Natural killer cell (primary cell): ENCODE measurements around the gene GRHL3. TPM values are rescaled to one million over a fixed set of nuclear protein-coding genes. Genes with fewer than 3 reads are reported as not detected.
A peak's percentile ranks its signal among the peaks of the same experiment; 100 is the strongest.

Experiments
- ATAC-seq, 3 donors: fragments of 150-1000 bp in 2 of 3; fragments of 200-7000 bp in 1 of 3; cut with Tn5 transposase; 1 replicate in 1 of 3; 2 replicates in 2 of 3; pipeline ENCODE4 v1.10.0; 2021; ENCODE audit warnings: mild to moderate bottlenecking in 2 of 3, moderate library complexity in 2 of 3
- DNase-seq, 2 donors: peaks; one replicate each; pipeline versions ENCODE4 v3.0.0 to v3.0.0-alpha.2; 2013 to 2021; ENCODE audit warnings: mixed read lengths in 1 of 2
- H3K27ac ChIP-seq: one replicate; pipeline ENCODE4 v1.5.1; 2013; ENCODE audit warnings: mild to moderate bottlenecking, low read length
- H3K27me3 ChIP-seq: one replicate; pipeline ENCODE4 v1.6.1; 2013; ENCODE audit warnings: low read length; ENCODE audit not compliant: control insufficient read depth, insufficient read depth
- H3K36me3 ChIP-seq: one replicate; pipeline ENCODE4 v1.6.1; 2013; ENCODE audit warnings: low read length; ENCODE audit not compliant: control insufficient read depth, insufficient read depth
- H3K4me1 ChIP-seq: one replicate; pipeline ENCODE4 v1.6.1; 2013; ENCODE audit warnings: low read length; ENCODE audit not compliant: control insufficient read depth, insufficient read depth
- H3K4me3 ChIP-seq: one replicate; pipeline ENCODE4 v1.5.1; 2013; ENCODE audit warnings: low read length
- H3K9me3 ChIP-seq: one replicate; pipeline ENCODE4 v1.6.1; 2013; ENCODE audit warnings: low read length; ENCODE audit not compliant: control insufficient read depth, insufficient read depth
- H3K27ac Mint-ChIP-seq, 2 donors: one replicate each; pipeline ENCODE4 v1.8.0; 2022; ENCODE audit warnings: mild to moderate bottlenecking in 2 of 2, mixed read lengths in 2 of 2, moderate library complexity in 1 of 2
- H3K27me3 Mint-ChIP-seq, 2 donors: one replicate each; pipeline ENCODE4 v1.8.0; 2022; ENCODE audit warnings: low read depth in 2 of 2, mixed read lengths in 2 of 2
- H3K36me3 Mint-ChIP-seq: one replicate; pipeline ENCODE4 v1.8.0; 2022; ENCODE audit warnings: mixed read lengths
- H3K4me1 Mint-ChIP-seq, 2 donors: one replicate each; pipeline ENCODE4 v1.8.0; 2022; ENCODE audit warnings: mixed read lengths in 2 of 2
- H3K4me3 Mint-ChIP-seq: one replicate; pipeline ENCODE4 v1.8.0; 2022; ENCODE audit warnings: mild to moderate bottlenecking, moderate library complexity, mixed read lengths
- H3K9me3 Mint-ChIP-seq, 2 donors: one replicate each; pipeline ENCODE4 v1.8.0; 2022; ENCODE audit warnings: mixed read lengths in 2 of 2
- CTCF ChIP-seq: fragments of 200-600 bp; IDR thresholded peaks from one replicate; pipeline ENCODE4 v1.8.0; 2022; ENCODE audit warnings: antibody characterized with exemption
- WGBS: methylation state at CpG from one replicate; pipeline ENCODE4 v1.1.7; 2013; ENCODE audit warnings: missing lambda C conversion rate; ENCODE audit not compliant: insufficient coverage; 5-methylcytosine and 5-hydroxymethylcytosine counted together
- intact Hi-C: fragments of 100-400 bp; cut with micrococcal nuclease; formaldehyde crosslinking; loops from one replicate; pipeline ENCODE4 v1.14.2; 2022
- total RNA-seq, 4 donors: library from RNA; stranded (reverse); fragments of 120-200 nt in 1 of 4; gene quantifications; one replicate each; pipeline versions ENCODE4 v1.2.3 to v1.2.4, GENCODE V29; 2013 to 2022

Gene GRHL3
- total RNA-seq, 3 donors from 2014 or later (not counting 1 experiment from before 2014, with no cell fraction given), result not detected

DNA sequence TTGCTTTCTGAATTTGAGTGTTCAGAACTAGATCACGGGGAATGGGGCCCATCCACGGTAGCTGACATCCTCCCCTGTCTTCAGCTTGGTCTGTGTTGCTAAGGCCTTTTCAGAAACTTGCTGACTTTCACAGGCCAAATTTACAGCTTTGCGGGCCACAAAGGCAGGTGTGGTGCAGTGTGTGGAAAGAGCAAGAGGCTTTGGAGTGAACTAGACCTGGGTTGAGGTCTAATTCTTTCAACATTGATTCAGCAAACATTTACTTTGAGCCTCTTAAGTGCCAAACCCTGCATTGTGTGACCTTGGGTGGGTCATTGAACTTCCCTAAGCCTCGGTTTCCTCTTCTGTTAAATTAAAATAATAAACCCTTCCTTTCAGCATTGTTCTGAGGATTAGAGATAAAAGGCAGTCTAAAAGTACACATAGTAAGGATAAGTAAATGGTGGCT is 70.1 kb downstream of the GRHL3 start:
- Histone ChIP-seq H3K27ac (no peak overlapping the region), H3K9me3 (no peaks in the 10 kb centered on the region), H3K4me3 (no peak overlapping the region), H3K27me3 (no peaks in the 10 kb centered on the region), H3K4me1 (peaks cover 18% of the 10 kb centered on the region), H3K36me3 (no peaks in the 10 kb centered on the region)
- ATAC-seq (no peak), DNase-seq (no peak)
- H3K9me3 Mint-ChIP-seq, result no peaks in the 10 kb centered on the region
- 92% methylated on average over 3 of the region's 4 CpGs for WGBS
- no peak overlapping the region for H3K4me3 Mint-ChIP-seq
- intact Hi-C loops, result no loop called here
- no peak overlapping the region for H3K27ac Mint-ChIP-seq
- no peaks in the 10 kb centered on the region for H3K36me3 Mint-ChIP-seq
- H3K4me1 Mint-ChIP-seq, result peaks cover 8 to 15% of the 10 kb centered on the region in 2 donors
- H3K27me3 Mint-ChIP-seq, result peaks cover 6 to 35% of the 10 kb centered on the region in 2 donors
- no peak for TF ChIP-seq CTCF

GRCh38 chr1:24390924-24391782 is 72.0 kb downstream of the GRHL3 start:
- no peaks in the 10 kb centered on the region for H3K9me3 Mint-ChIP-seq
- no peak overlapping the region for H3K4me3 ChIP-seq
- 2% methylated on average over 9 of the region's 12 CpGs for WGBS

DNA sequence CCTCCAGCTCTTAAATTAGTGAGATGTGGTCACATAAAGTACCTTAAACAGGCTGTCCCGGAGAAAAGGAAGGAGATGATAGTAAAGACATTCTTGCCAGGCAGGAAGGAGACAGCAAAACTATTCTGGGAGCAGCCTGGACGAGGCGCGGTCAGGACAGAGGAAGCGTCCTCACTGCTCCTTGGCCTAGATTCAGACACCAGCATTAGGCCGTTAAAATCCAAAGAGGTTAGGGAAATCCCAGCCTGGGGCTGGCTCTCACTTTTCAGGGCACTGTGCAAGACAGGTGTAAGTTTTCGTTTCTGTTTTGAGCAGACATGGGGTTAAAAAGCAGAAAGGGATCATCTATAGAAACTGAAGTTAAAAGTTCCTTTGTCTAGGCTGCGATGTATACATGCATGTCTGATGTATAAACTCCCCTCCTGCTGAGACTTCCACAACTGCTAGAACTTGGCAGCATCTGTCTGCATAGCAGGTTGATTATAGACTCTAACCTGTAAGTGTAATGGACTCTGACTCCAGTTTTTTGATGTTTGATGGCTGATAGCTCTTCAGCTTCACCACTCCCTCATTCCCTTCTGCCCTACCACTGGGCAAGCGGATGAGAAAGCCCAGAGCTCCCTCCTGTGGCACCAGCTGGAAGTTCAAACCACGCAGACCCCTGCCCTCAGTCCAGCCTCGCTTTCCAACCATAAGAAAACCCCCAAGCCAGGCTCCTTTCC is 72.9 kb downstream of the GRHL3 start:
- TF ChIP-seq CTCF, result no peak
- peaks cover 6 to 8% of the 10 kb centered on the region in 2 donors for H3K4me1 Mint-ChIP-seq
- H3K4me3 ChIP-seq, result no peak overlapping the region
- peak overlapping the region; percentile 61 for H3K4me3 Mint-ChIP-seq
- H3K9me3 ChIP-seq, result no peaks in the 10 kb centered on the region
- no peaks in the 10 kb centered on the region for H3K36me3 Mint-ChIP-seq
- peak overlapping the region; percentile 32 to 73 for H3K27ac Mint-ChIP-seq
- peaks cover 6 to 37% of the 10 kb centered on the region in 2 donors for H3K27me3 Mint-ChIP-seq
- H3K4me1 ChIP-seq, result peaks cover 8% of the 10 kb centered on the region
- H3K9me3 Mint-ChIP-seq, result no peaks in the 10 kb centered on the region
- 60% methylated on average over 11 of the region's 11 CpGs for WGBS
- H3K27me3 ChIP-seq, result no peaks in the 10 kb centered on the region
- DNase-seq, result peak in 1 of 2 donors; percentile 81
- intact Hi-C loops, result loop anchor here (1.0 kb wide), 2 partner anchors 193 to 242 kb away; no protein-coding TSS in a partner anchor
- no peaks in the 10 kb centered on the region for H3K36me3 ChIP-seq
- peak; percentile 41 to 66 (median 58) for ATAC-seq
- peak overlapping the region; percentile 74 for H3K27ac ChIP-seq

More at GRCh38 chr1:24390924-24391782, 72.0 kb downstream of the GRHL3 start:
- DNase-seq, result peak in 1 of 2 donors; percentile 87
- peak; percentile 88 to 98 (median 97) for ATAC-seq
- Mint-ChIP-seq H3K36me3 (no peaks in the 10 kb centered on the region), H3K4me3 (peak overlapping the region; percentile 61), H3K27ac (peak overlapping the region; percentile 32 to 73), H3K4me1 (peaks cover 6 to 8% of the 10 kb centered on the region in 2 donors), H3K27me3 (peaks cover 6 to 44% of the 10 kb centered on the region in 2 donors)
- TF ChIP-seq CTCF, result peak; percentile 80
- H3K27ac ChIP-seq, result peak overlapping the region; percentile 74
- H3K27me3 ChIP-seq, result no peaks in the 10 kb centered on the region
- intact Hi-C loops, result loop anchor here (1.0 kb wide), 2 partner anchors 192 to 241 kb away; no protein-coding TSS in a partner anchor
- H3K36me3 ChIP-seq, result no peaks in the 10 kb centered on the region
- H3K4me1 ChIP-seq, result peaks cover 8% of the 10 kb centered on the region
- H3K9me3 ChIP-seq, result no peaks in the 10 kb centered on the region
